Adrenal gland (tissue), 12 donors: ENCODE results near the gene TMEM130. TPM values are rescaled to one million over a fixed set of nuclear protein-coding genes. Genes with fewer than 3 reads are reported as not detected.

ENCODE experiments used
- DNase-seq, 7 donors: peaks; one replicate each; pipeline ENCODE4 v3.0.0-alpha.2; 2019 to 2020
- H3K27ac ChIP-seq, 5 donors: fragments of 200-600 bp; sonication (generic) in 4 of 5; 1 replicate in 3 of 5; 2 replicates in 2 of 5; pipeline versions ENCODE4 v1.5.1 to v1.8.0; 2016 to 2020; ENCODE audit warnings: mild to moderate bottlenecking in 1 of 5
- H3K27me3 ChIP-seq: fragments of 200-600 bp; 2 replicates; pipeline ENCODE4 v1.8.0; 2021
- H3K36me3 ChIP-seq, 2 donors: fragments of 200-600 bp; replicated peaks in 1 of 2; 1 replicate in 1 of 2; 2 replicates in 1 of 2; pipeline versions ENCODE4 v1.5.1 to v1.8.0; 2018 to 2022
- H3K4me1 ChIP-seq, 2 donors: fragments of 200-600 bp; replicated peaks in 1 of 2; 1 replicate in 1 of 2; 2 replicates in 1 of 2; pipeline versions ENCODE4 v1.5.1 to v1.8.0; 2018 to 2021
- H3K4me3 ChIP-seq, 4 donors: fragments of 200-600 bp; sonication (generic) in 3 of 4; one replicate each; pipeline ENCODE4 v1.5.1; 2016 to 2018
- H3K9me3 ChIP-seq, 3 donors: fragments of 200-600 bp; sonication (generic) in 1 of 3; replicated peaks in 1 of 3; 1 replicate in 2 of 3; 2 replicates in 1 of 3; pipeline versions ENCODE4 v1.5.1 to v1.8.0; 2016 to 2021
- POLR2A ChIP-seq, 2 donors: fragments of 450-650 bp; IDR thresholded peaks; one replicate each; pipeline ENCODE4 v1.6.1; 2017; ENCODE audit warnings: antibody characterized with exemption in 2 of 2, mild to moderate bottlenecking in 2 of 2, moderate library complexity in 1 of 2
- WGBS, 4 donors: extraction: QIAGEN DNeasy Blood & Tissue Kit in 2 of 4; methylation state at CpG; one replicate each; pipeline versions ENCODE4 v1.1.5 to v1.1.7; 2013 to 2017; 5-methylcytosine and 5-hydroxymethylcytosine counted together
- intact Hi-C, 2 donors: fragments of 100-400 bp; cut with DNase I; formaldehyde crosslinking; loops; one replicate each; pipeline versions ENCODE4 v1.14.1 to v1.15.0; 2022 to 2023
- polyA plus RNA-seq, 3 donors: library from polyadenylated mRNA; stranded (reverse); fragments of 200-250 nt in 2 of 3; fragments of 350-450 nt in 1 of 3; fragmentation: Illumina TruSeq in 1 of 3; extraction: RNeasy Lipid Tissue Mini Kit (QIAGEN cat#74804) in 1 of 3; gene quantifications; one replicate each; pipeline ENCODE4 v1.2.3, GENCODE V29; 2013 to 2014
- total RNA-seq, 9 donors: library from RNA; depleted of rRNA in 4 of 9; stranded (reverse); fragments of >200 nt in 4 of 9; fragments of 120-200 nt in 1 of 9; fragmentation: NEBNext Ultra II Directional in 1 of 9; extraction: Animal tissue kit (Norgen Biotek cat#: 25700) in 1 of 9; gene quantifications; one replicate each; pipeline versions ENCODE4 v1.1.0 to v1.2.4, GENCODE V29; 2013 to 2023
- TF ChIP-seq, protein P1 (sequence below), 6 experiments: fragments of 450-650 bp in 4 of 6; fragments of 200-600 bp in 2 of 6; sonication (generic) in 1 of 6; IDR thresholded peaks; 1 replicate in 5 of 6; 2 replicates in 1 of 6; pipeline versions ENCODE4 v1.5.1 to v1.8.0; 2016 to 2021; ENCODE audit warnings: antibody characterized with exemption in 6 of 6, mild to moderate bottlenecking in 2 of 6, moderate library complexity in 1 of 6
- donor health status: healthy with polysubstance abuse.
- donor health status: Bipolar disorder and iron deficiency.
- donor health status: DM: yes; HTN: yes; CAD: no.
- donor health status: DM: no; HTN: no; CAD: no.
- donor health status: DM: no; HTN: no; CAD: no.
- donor health status: DM: yes; HTN: yes; CAD: no.

Gene TMEM130
- total and polyA plus RNA-seq, 12 donors, result 0.65 to 38.5 (median 12.2) TPM; not detected in 2

DNA sequence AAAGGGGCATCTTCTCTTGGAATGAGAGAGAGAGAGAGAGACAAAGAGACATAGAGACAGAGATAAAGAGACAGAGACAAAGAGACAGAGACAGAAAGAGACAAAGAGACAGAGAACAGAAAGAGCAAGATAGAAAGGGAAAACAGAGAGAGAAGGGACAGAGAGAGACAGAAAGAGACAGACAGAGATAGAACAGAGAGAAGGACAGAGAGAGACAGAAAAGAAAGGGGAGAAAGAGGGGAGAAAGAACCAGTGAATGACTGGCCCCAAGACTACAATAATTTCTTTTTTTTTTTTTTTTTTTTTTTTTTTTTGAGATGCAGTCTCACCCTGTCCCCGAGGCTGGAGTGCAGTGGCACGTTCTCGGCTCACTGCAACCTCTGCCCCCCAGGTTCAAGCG is 7.6 kb downstream of the TMEM130 start:
- DNase-seq, result no peak
- no peaks in the 10 kb centered on the region for H3K9me3 ChIP-seq
- H3K27me3 ChIP-seq, result no peaks in the 10 kb centered on the region
- no peak overlapping the region for H3K27ac ChIP-seq
- WGBS, 4 donors, result 63 to 93% (median 85%) methylated on average over 3 to 4 of the region's 4 CpGs
- H3K4me1 ChIP-seq, result no peaks in the 10 kb centered on the region
- H3K4me3 ChIP-seq, result no peak overlapping the region
- TF ChIP-seq, protein P1, sequence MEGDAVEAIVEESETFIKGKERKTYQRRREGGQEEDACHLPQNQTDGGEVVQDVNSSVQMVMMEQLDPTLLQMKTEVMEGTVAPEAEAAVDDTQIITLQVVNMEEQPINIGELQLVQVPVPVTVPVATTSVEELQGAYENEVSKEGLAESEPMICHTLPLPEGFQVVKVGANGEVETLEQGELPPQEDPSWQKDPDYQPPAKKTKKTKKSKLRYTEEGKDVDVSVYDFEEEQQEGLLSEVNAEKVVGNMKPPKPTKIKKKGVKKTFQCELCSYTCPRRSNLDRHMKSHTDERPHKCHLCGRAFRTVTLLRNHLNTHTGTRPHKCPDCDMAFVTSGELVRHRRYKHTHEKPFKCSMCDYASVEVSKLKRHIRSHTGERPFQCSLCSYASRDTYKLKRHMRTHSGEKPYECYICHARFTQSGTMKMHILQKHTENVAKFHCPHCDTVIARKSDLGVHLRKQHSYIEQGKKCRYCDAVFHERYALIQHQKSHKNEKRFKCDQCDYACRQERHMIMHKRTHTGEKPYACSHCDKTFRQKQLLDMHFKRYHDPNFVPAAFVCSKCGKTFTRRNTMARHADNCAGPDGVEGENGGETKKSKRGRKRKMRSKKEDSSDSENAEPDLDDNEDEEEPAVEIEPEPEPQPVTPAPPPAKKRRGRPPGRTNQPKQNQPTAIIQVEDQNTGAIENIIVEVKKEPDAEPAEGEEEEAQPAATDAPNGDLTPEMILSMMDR (IDR thresholded peaks at IDR 0.05), result no peak
- TF ChIP-seq POLR2A (IDR thresholded peaks at IDR 0.05), result no peak
- intact Hi-C loops, result no loop called here
- H3K36me3 ChIP-seq, result no peaks in the 10 kb centered on the region

DNA sequence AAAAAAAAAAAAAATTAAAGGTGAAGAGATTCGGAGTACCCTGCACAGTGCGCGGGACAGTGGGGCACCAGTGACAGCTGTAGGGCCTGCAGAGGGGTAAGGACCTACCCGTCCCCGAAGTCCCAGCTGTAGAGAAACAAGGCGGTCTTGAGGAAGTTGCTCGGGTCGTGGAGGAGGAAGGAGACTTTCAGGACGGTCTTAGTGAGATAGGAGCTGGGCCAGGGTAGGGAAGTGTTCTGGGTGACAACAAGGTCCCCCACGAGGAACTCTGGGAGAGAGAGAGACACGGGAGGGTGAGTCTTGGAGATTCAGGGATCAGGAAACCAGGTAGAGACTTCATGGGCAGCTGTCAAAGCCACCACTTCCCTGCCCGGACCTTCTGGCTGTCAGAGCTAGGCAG is 9.7 kb downstream of the TMEM130 start:
- intact Hi-C loops, result no loop called here
- Histone ChIP-seq H3K4me1 (no peaks in the 10 kb centered on the region), H3K27me3 (no peaks in the 10 kb centered on the region), H3K9me3 (no peaks in the 10 kb centered on the region), H3K36me3 (no peaks in the 10 kb centered on the region), H3K27ac (no peak overlapping the region), H3K4me3 (no peak overlapping the region)
- 63 to 77% (median 70%) methylated on average over 12 of the region's 12 CpGs for WGBS, 4 donors
- no peak for TF ChIP-seq POLR2A (IDR thresholded peaks at IDR 0.05)
- TF ChIP-seq, protein P1 (IDR thresholded peaks at IDR 0.05), result no peak
- no peak for DNase-seq

DNA sequence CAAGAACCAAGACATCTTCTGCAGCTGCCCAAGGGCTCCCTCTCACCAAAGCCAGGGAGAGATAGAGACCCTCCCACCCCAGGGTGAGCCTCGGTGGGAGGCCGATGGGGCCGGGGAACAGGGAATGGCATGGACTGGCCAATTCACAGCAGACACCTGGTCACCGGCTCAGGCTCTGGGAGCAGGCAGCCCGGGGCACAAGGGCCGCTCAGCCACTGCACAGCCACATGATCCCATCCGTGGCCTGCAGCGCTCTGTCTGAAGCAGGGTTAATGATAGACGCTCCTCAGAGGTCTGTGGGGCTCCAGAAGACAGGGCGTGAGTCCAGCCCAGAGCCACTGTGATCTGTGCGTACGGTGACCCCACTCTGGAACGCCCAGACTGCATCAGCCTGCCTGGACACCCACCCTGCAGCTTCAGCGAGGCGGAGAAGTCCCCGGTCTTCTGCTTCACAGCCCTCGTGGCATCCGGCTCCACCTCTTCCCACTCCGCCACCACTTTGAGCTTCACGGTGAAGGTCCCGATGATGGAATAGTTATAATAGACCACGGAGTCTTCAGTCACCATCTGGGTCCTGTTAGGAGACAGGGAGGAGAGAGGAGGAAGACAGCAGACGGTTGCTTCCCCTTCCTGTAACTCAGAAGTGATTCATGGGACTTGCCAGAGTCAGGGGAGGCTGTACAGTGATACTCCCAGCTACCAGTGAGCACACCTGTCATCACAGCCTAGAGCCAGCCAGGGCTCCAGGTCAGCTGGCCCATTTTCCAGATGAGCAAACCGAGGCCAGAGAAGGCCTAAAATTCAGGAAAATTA is 14.0 kb downstream of the TMEM130 start:
- no peak for DNase-seq
- no peaks in the 10 kb centered on the region for H3K27me3 ChIP-seq
- 81 to 84% (median 83%) methylated on average over 14 to 24 of the region's 24 CpGs for WGBS, 4 donors
- TF ChIP-seq, protein P1 (IDR thresholded peaks at IDR 0.05), result no peak
- no peak for TF ChIP-seq POLR2A (IDR thresholded peaks at IDR 0.05)
- intact Hi-C loops, result no loop called here
- no peak overlapping the region for H3K4me3 ChIP-seq
- no peaks in the 10 kb centered on the region for H3K4me1 ChIP-seq
- H3K36me3 ChIP-seq, result no peaks in the 10 kb centered on the region
- no peak overlapping the region for H3K27ac ChIP-seq
- no peaks in the 10 kb centered on the region for H3K9me3 ChIP-seq

- no peak overlapping the region for H3K27ac ChIP-seq
- H3K36me3 ChIP-seq, result no peaks in the 10 kb centered on the region
- intact Hi-C loops, result no loop called here
- H3K4me1 ChIP-seq, result no peaks in the 10 kb centered on the region
- WGBS, 4 donors, result 72 to 86% (median 77%) methylated on average over 4 of the region's 4 CpGs
- TF ChIP-seq, protein P1 (IDR thresholded peaks at IDR 0.05), result no peak
- no peak for TF ChIP-seq POLR2A (IDR thresholded peaks at IDR 0.05)
- DNase-seq, result no peak
- H3K27me3 ChIP-seq, result no peaks in the 10 kb centered on the region
- H3K4me3 ChIP-seq, result no peak overlapping the region
- H3K9me3 ChIP-seq, result no peaks in the 10 kb centered on the region
These were observed 17.0 kb downstream of the TMEM130 start for GRCh38 chr7:98852826-98853225.
